GM19025 (cell line): ENCODE measurements around the gene IGF2BP3.

Source experiments
- ATAC-seq: cut with Tn5 transposase; IDR thresholded peaks from one replicate; pipeline ENCODE4 v1.9.1; 2021; ENCODE audit warnings: mild to moderate bottlenecking, low read depth, moderate library complexity; ENCODE audit not compliant: unreplicated experiment

Gene IGF2BP3

GRCh38 chr7:23472956-23473843, 2.9 kb upstream of the IGF2BP3 start:
- no peak for ATAC-seq

- no peak for ATAC-seq
Observed at GRCh38 chr7:23472556-23472955, 2.3 kb upstream of the IGF2BP3 start.

- ATAC-seq: no peak
Observed at GRCh38 chr7:23472046-23472445, 1.8 kb upstream of the IGF2BP3 start.

GRCh38 chr7:23471106-23471859, 992 bp upstream of the IGF2BP3 start:
- no peak for ATAC-seq

GRCh38 chr7:23469961-23470250, 385 bp downstream of the IGF2BP3 start:
- no peak for ATAC-seq

GRCh38 chr7:23469150-23469960, 936 bp downstream of the IGF2BP3 start:
- no peak for ATAC-seq

GRCh38 chr7:23468526-23469149, 1.7 kb downstream of the IGF2BP3 start:
- no peak for ATAC-seq

GRCh38 chr7:23467806-23468525, 2.3 kb downstream of the IGF2BP3 start:
- ATAC-seq: no peak

- no peak for ATAC-seq
Observed at GRCh38 chr7:23467291-23467805, 2.9 kb downstream of the IGF2BP3 start.

- ATAC-seq: no peak
Observed at GRCh38 chr7:23462846-23463245, 7.4 kb downstream of the IGF2BP3 start.

- no peak for ATAC-seq
Observed at GRCh38 chr7:23458044-23458443, 12.2 kb downstream of the IGF2BP3 start.

- ATAC-seq: no peak
Observed at GRCh38 chr7:23456093-23456492, 14.2 kb downstream of the IGF2BP3 start.

- ATAC-seq: no peak
Observed at GRCh38 chr7:23454881-23455526, 15.3 kb downstream of the IGF2BP3 start.

- no peak for ATAC-seq
Observed at GRCh38 chr7:23450518-23450917, 19.8 kb downstream of the IGF2BP3 start.

- ATAC-seq: no peak
Observed at GRCh38 chr7:23449941-23450340, 20.4 kb downstream of the IGF2BP3 start.

- no peak for ATAC-seq
Observed at GRCh38 chr7:23445326-23445725, 25.0 kb downstream of the IGF2BP3 start.

GRCh38 chr7:23443974-23444373, 26.3 kb downstream of the IGF2BP3 start:
- no peak for ATAC-seq

GRCh38 chr7:23438171-23438570, 32.1 kb downstream of the IGF2BP3 start:
- no peak for ATAC-seq
